Calu3 (cell line): ENCODE results near the gene SLC6A9. TPM values are rescaled to one million over a fixed set of nuclear protein-coding genes. Genes with fewer than 3 reads are reported as not detected.

Experiments
- BruUV-seq: library from RNA; stranded (reverse); fragments of 400-500 nt; replicated peaks from 2 replicates; lab custom pipeline; 2021; lab: Mats Ljungman, UMichigan
- CTCF ChIA-PET: fragments of 300-600 bp; sonication (Branson Sonifier 250); formaldehyde crosslinking; loops from one replicate; lab custom pipeline; 2022; ENCODE audit warnings: antibody characterized with exemption; lab: Charles Lee
- DNase-seq: peaks from one replicate; pipeline ENCODE4 v3.0.0; 2022
- H3K27ac Mint-ChIP-seq: one replicate; pipeline ENCODE4 v1.8.0; 2022; ENCODE audit warnings: mixed read lengths; ENCODE audit not compliant: unreplicated experiment
- H3K27me3 Mint-ChIP-seq: one replicate; pipeline ENCODE4 v1.8.0; 2022; ENCODE audit warnings: mixed read lengths; ENCODE audit not compliant: unreplicated experiment
- H3K36me3 Mint-ChIP-seq: one replicate; pipeline ENCODE4 v1.8.0; 2022; ENCODE audit warnings: mild to moderate bottlenecking, moderate library complexity, mixed read lengths; ENCODE audit not compliant: insufficient read depth, unreplicated experiment
- H3K4me1 Mint-ChIP-seq: one replicate; pipeline ENCODE4 v1.8.0; 2022; ENCODE audit warnings: mild to moderate bottlenecking, low read depth, mixed read lengths; ENCODE audit not compliant: unreplicated experiment
- H3K4me3 Mint-ChIP-seq: one replicate; pipeline ENCODE4 v1.8.0; 2022; ENCODE audit warnings: mild to moderate bottlenecking, low read depth, moderate library complexity, mixed read lengths; ENCODE audit not compliant: unreplicated experiment
- H3K9me3 Mint-ChIP-seq: one replicate; pipeline ENCODE4 v1.8.0; 2022; ENCODE audit warnings: low read depth, mixed read lengths; ENCODE audit not compliant: unreplicated experiment
- intact Hi-C: fragments of 100-400 bp; cut with micrococcal nuclease; formaldehyde crosslinking; loops from one replicate; pipeline ENCODE4 v1.10.0; 2022; ENCODE audit not compliant: unreplicated experiment
- total RNA-seq: library from RNA; stranded (reverse); gene quantifications from 2 replicates; pipeline ENCODE4 v1.2.3, GENCODE V29; 2022
- TF ChIP-seq, protein P1 (sequence below): fragments of 200-600 bp; IDR thresholded peaks from one replicate; pipeline ENCODE4 v1.8.0; 2022; ENCODE audit warnings: antibody characterized with exemption; ENCODE audit not compliant: unreplicated experiment

SLC6A9 gene
- total RNA-seq, 1 experiment from 2014 or later = 18.2 TPM

DNA sequence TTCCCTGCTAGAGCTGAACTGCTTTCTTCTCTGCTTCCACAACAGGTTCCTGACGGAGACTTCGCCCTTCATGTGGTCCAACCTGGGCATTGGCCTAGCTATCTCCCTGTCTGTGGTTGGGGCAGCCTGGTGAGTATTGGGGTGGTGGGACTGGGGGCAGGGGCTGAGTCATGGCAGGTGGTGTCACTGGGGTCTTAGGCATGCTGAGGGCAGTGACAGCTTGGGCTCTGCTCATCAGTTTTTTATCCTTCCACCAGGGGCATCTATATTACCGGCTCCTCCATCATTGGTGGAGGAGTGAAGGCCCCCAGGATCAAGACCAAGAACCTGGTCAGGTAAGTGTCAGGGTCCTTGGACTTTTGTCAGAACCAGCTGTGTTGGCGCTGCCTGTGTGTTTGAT, 55.2 kb downstream of the SLC6A9 start:
- no peaks in the 10 kb centered on the region for H3K9me3 Mint-ChIP-seq

GRCh38 chr1:43975249-43975961, 55.9 kb downstream of the SLC6A9 start:
- BruUV-seq = TSS peak; percentile 25
- no peaks in the 10 kb centered on the region for H3K27me3 Mint-ChIP-seq
- H3K4me1 Mint-ChIP-seq = peaks cover 55% of the 10 kb centered on the region
- DNase-seq = peak; percentile 30
- CTCF ChIA-PET = interaction anchor here (0.8 to 1.1 kb wide), 2 partner anchors 73 to 212 kb away, joined by 3 to 4 read pairs; no protein-coding TSS in a partner anchor
- peak overlapping the region; percentile 91 for H3K4me3 Mint-ChIP-seq
- H3K36me3 Mint-ChIP-seq = peaks cover 78% of the 10 kb centered on the region
- H3K27ac Mint-ChIP-seq = peak overlapping the region; percentile 94
- intact Hi-C loops = no loop called here
- TF ChIP-seq, protein P1, sequence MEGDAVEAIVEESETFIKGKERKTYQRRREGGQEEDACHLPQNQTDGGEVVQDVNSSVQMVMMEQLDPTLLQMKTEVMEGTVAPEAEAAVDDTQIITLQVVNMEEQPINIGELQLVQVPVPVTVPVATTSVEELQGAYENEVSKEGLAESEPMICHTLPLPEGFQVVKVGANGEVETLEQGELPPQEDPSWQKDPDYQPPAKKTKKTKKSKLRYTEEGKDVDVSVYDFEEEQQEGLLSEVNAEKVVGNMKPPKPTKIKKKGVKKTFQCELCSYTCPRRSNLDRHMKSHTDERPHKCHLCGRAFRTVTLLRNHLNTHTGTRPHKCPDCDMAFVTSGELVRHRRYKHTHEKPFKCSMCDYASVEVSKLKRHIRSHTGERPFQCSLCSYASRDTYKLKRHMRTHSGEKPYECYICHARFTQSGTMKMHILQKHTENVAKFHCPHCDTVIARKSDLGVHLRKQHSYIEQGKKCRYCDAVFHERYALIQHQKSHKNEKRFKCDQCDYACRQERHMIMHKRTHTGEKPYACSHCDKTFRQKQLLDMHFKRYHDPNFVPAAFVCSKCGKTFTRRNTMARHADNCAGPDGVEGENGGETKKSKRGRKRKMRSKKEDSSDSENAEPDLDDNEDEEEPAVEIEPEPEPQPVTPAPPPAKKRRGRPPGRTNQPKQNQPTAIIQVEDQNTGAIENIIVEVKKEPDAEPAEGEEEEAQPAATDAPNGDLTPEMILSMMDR = no peak
- no peaks in the 10 kb centered on the region for H3K9me3 Mint-ChIP-seq

More for the DNA sequence above, 55.2 kb downstream of the SLC6A9 start:
- no TSS peak for BruUV-seq
- Mint-ChIP-seq H3K27me3 (no peaks in the 10 kb centered on the region), H3K27ac (peak overlapping the region; percentile 94), H3K4me1 (peaks cover 55% of the 10 kb centered on the region), H3K4me3 (peak overlapping the region; percentile 91), H3K36me3 (peaks cover 75% of the 10 kb centered on the region)
- intact Hi-C loops = no loop called here
- DNase-seq = no peak
- CTCF ChIA-PET = no interaction called here
- TF ChIP-seq, protein P1 = no peak

DNA sequence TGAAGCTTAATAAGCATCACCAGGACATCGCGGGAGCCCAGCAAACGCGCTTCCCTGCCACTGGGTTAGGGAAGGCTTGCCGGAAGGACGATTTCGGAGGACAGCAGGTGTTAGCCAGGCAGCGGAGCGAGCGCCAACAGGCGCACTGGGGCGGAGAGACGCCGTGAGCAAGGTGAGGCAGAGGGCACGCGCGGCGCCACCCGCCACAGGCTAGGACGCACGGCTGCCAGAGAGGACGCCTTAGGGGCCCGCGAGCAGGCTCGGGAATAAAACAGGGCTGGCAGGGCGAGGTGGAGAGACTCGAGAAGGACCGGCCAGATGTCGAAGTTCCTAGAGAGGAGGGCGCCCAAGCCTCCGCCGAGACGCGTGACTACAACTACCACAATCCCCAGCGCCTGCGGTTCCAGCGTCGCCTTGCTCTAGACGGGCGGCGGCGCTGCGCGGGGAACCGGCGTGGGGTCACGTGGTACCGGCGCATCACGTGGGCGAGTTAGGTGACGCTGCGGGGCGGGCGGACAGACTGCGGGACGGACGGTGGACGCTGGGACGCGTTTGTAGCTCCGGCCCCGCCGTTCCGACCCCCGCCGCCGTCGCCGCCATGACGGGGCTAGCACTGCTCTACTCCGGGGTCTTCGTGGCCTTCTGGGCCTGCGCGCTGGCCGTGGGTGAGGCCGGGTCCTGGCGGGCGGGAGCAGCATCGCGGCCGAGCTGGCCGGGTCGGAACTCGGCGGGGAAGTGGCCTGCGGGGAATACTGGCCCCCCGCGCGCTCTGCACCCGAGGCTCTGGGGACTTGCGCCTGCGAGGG, 56.6 kb downstream of the SLC6A9 start, which contains the start of gene ATP6V0B:
Gene ATP6V0B, plus strand, starts transcription at position 518 of the 806 bp plus-strand sequence. Its CDS starts 81 bp downstream, at position 599.
- intact Hi-C loops = no loop called here
- DNase-seq = peak; percentile 96
- peak within 1 kb of the TSS; percentile 94 for H3K27ac Mint-ChIP-seq
- no TSS peak for BruUV-seq
- H3K27me3 Mint-ChIP-seq = no peaks in the 10 kb centered on the region
- H3K4me3 Mint-ChIP-seq = peak within 1 kb of the TSS; percentile 91
- H3K4me1 Mint-ChIP-seq = peaks cover 53% of the 10 kb centered on the region
- peaks cover 78% of the 10 kb centered on the region for H3K36me3 Mint-ChIP-seq
- TF ChIP-seq, protein P1 = no peak
- CTCF ChIA-PET = interaction anchor here (0.6 to 1.1 kb wide), 3 partner anchors 74 to 257 kb away, joined by 3 to 6 read pairs (median 4); no protein-coding TSS in a partner anchor
- no peaks in the 10 kb centered on the region for H3K9me3 Mint-ChIP-seq

- intact Hi-C loops = no loop called here
- TF ChIP-seq, protein P1 = no peak
- Mint-ChIP-seq H3K4me3 (peak overlapping the region; percentile 91), H3K27me3 (no peaks in the 10 kb centered on the region), H3K36me3 (peaks cover 79% of the 10 kb centered on the region), H3K4me1 (peaks cover 53% of the 10 kb centered on the region), H3K9me3 (no peaks in the 10 kb centered on the region), H3K27ac (peak overlapping the region; percentile 94)
- no TSS peak for BruUV-seq
- CTCF ChIA-PET = interaction anchor here (0.6 kb wide), 1 partner anchor 256 kb away, joined by 6 read pairs; no protein-coding TSS in a partner anchor
- no peak for DNase-seq
Observed at GRCh38 chr1:43973981-43974442, 57.2 kb downstream of the SLC6A9 start.
